ENCODE measurements around the gene INSYN2B.

DNA sequence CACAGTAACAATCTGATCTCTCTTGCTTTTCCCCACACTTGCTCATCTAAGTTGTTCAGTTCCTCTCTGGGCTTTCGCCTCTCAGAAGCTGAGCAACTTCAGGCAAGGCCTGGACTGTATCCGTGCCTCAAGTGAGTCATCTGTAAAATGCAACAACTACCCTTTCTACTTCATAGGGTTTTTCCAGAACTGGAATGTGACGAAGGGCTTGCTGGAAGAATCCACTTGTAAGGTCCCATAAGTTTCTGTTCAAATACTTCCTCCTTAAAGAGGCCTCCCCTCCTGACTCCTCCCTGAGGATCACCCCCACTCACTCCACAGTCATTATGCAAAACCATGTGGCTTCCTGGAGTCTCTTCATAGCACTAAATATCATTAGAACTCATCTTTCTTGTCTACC, 17.5 kb upstream of the INSYN2B start:
- TF ChIP-seq, protein P1, sequence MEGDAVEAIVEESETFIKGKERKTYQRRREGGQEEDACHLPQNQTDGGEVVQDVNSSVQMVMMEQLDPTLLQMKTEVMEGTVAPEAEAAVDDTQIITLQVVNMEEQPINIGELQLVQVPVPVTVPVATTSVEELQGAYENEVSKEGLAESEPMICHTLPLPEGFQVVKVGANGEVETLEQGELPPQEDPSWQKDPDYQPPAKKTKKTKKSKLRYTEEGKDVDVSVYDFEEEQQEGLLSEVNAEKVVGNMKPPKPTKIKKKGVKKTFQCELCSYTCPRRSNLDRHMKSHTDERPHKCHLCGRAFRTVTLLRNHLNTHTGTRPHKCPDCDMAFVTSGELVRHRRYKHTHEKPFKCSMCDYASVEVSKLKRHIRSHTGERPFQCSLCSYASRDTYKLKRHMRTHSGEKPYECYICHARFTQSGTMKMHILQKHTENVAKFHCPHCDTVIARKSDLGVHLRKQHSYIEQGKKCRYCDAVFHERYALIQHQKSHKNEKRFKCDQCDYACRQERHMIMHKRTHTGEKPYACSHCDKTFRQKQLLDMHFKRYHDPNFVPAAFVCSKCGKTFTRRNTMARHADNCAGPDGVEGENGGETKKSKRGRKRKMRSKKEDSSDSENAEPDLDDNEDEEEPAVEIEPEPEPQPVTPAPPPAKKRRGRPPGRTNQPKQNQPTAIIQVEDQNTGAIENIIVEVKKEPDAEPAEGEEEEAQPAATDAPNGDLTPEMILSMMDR (IDR thresholded peaks at IDR 0.05; ENCODE audit: low read length), result no peak
- TF ChIP-seq EZH2 (optimal IDR thresholded peaks at IDR 0.05; ENCODE audit: low read depth, low read length) (no peak), EZH2phosphoT487 (IDR thresholded peaks at IDR 0.05; ENCODE audit: low read length) (no peak)
